CD4-positive, alpha-beta memory T cell (primary cell): ENCODE measurements around the gene KRTAP10-5. TPM values are rescaled to one million over a fixed set of nuclear protein-coding genes. Genes with fewer than 3 reads are reported as not detected.
A peak's percentile ranks its signal among the peaks of the same experiment; 100 is the strongest.

Experiments used
- CTCF ChIA-PET: fragments of 350-600 bp; sonication (Branson Sonifier 250); formaldehyde crosslinking; loops from one replicate; lab custom pipeline; 2021; ENCODE audit warnings: inconsistent platforms; ENCODE audit not compliant: partially characterized antibody; lab: Charles Lee
- POLR2A ChIA-PET: fragments of 350-600 bp; sonication (Branson Sonifier 250); formaldehyde crosslinking; loops from one replicate; lab custom pipeline; 2021; ENCODE audit not compliant: partially characterized antibody; lab: Charles Lee
- DNase-seq, 5 donors: peaks; one replicate each; pipeline versions ENCODE4 v3.0.0 to v3.0.0-alpha.2; 2020 to 2022; ENCODE audit warnings: mixed read lengths in 1 of 5
- H3K27ac ChIP-seq: one replicate; pipeline ENCODE4 v1.7.0; 2013; ENCODE audit warnings: low read depth, low read length
- H3K27me3 ChIP-seq: 2 replicates; pipeline ENCODE4 v1.7.0; 2013; ENCODE audit warnings: mild to moderate bottlenecking, low read length, moderate library complexity; ENCODE audit not compliant: insufficient read depth
- H3K36me3 ChIP-seq: 2 replicates; pipeline ENCODE4 v1.7.0; 2013; ENCODE audit warnings: mild to moderate bottlenecking, low read length, moderate library complexity; ENCODE audit not compliant: insufficient read depth
- H3K4me1 ChIP-seq: 2 replicates; pipeline ENCODE4 v1.7.0; 2013; ENCODE audit warnings: mild to moderate bottlenecking, low read length, moderate library complexity; ENCODE audit not compliant: insufficient read depth
- H3K4me3 ChIP-seq, 2 donors: one replicate each; pipeline ENCODE4 v1.7.0; 2013; ENCODE audit warnings: low read length in 2 of 2, mild to moderate bottlenecking in 1 of 2
- H3K9me3 ChIP-seq, 2 donors: one replicate each; pipeline ENCODE4 v1.7.0; 2013; ENCODE audit warnings: low read length in 2 of 2, control low read depth in 1 of 2; ENCODE audit not compliant: control insufficient read depth in 1 of 2
- H3K27ac Mint-ChIP-seq, 7 donors: one replicate each; pipeline ENCODE4 v1.8.0; 2020 to 2021; ENCODE audit warnings: mixed read lengths in 7 of 7, mild to moderate bottlenecking in 6 of 7, inconsistent platforms in 3 of 7, moderate library complexity in 3 of 7
- H3K27me3 Mint-ChIP-seq, 2 donors: one replicate each; pipeline ENCODE4 v1.8.0; 2020 to 2021; ENCODE audit warnings: mixed read lengths in 2 of 2
- H3K36me3 Mint-ChIP-seq, 2 donors: one replicate each; pipeline ENCODE4 v1.8.0; 2020 to 2021; ENCODE audit warnings: mixed read lengths in 2 of 2, inconsistent platforms in 1 of 2, mild to moderate bottlenecking in 1 of 2
- H3K4me1 Mint-ChIP-seq, 4 donors: one replicate each; pipeline ENCODE4 v1.8.0; 2020 to 2021; ENCODE audit warnings: mixed read lengths in 4 of 4, mild to moderate bottlenecking in 1 of 4
- H3K4me3 Mint-ChIP-seq, 8 donors: one replicate each; pipeline ENCODE4 v1.8.0; 2020 to 2021; ENCODE audit warnings: mixed read lengths in 8 of 8, mild to moderate bottlenecking in 7 of 8, moderate library complexity in 6 of 8, inconsistent platforms in 3 of 8
- H3K9me3 Mint-ChIP-seq, 8 donors: one replicate each; pipeline ENCODE4 v1.8.0; 2020 to 2021; ENCODE audit warnings: mixed read lengths in 8 of 8, mild to moderate bottlenecking in 5 of 8, inconsistent platforms in 3 of 8, moderate library complexity in 1 of 8
- intact Hi-C: fragments of 100-400 bp; cut with micrococcal nuclease; formaldehyde crosslinking; loops from one replicate; pipeline ENCODE4 v1.15.1; 2023
- polyA plus RNA-seq, 2 donors: library from polyadenylated mRNA; unstranded; fragments of 300-500 nt; fragmentation: Illumina TruSeq; gene quantifications; one replicate each; pipeline ENCODE4 v1.2.3, GENCODE V29; 2021
- total RNA-seq, 2 experiments: library from RNA; stranded (reverse); gene quantifications; one replicate each; pipeline ENCODE4 v1.2.3, GENCODE V29; 2021

KRTAP10-5 gene
- total and polyA plus RNA-seq, 4 experiments from 2014 or later: not detected

GRCh38 chr21:44540741-44541288, 39.6 kb downstream of the KRTAP10-5 start:
- peak overlapping the region in 1 of 7 donors; percentile 35 for H3K27ac Mint-ChIP-seq
- intact Hi-C loops: loop anchor here (10.0 kb wide), 1 partner anchor 74 kb away; the partner anchor contains the start of gene KRTAP10-8
- H3K36me3 Mint-ChIP-seq: peaks cover 0 to 8% of the 10 kb centered on the region in 2 donors
- ChIA-PET POLR2A (interaction anchor here (0.9 kb wide), 1 partner anchor 117 kb away, joined by 7 read pairs; the partner anchor contains the start of gene KRTAP12-3), CTCF (interaction anchor here (1.6 kb wide), 1 partner anchor 202 kb away, joined by 4 read pairs; no protein-coding TSS in a partner anchor)
- Histone ChIP-seq H3K27ac (no peak overlapping the region), H3K27me3 (no peaks in the 10 kb centered on the region), H3K4me3 (no peak overlapping the region), H3K36me3 (no peaks in the 10 kb centered on the region), H3K4me1 (no peaks in the 10 kb centered on the region), H3K9me3 (no peaks in the 10 kb centered on the region)
- H3K9me3 Mint-ChIP-seq: peaks cover 0 to 14% (median 6%) of the 10 kb centered on the region in 8 donors
- H3K4me1 Mint-ChIP-seq: peaks cover 0 to 3% (median under 1%) of the 10 kb centered on the region in 4 donors
- DNase-seq: no peak
- H3K4me3 Mint-ChIP-seq: no peak overlapping the region
- H3K27me3 Mint-ChIP-seq: peaks cover 5 to 9% of the 10 kb centered on the region in 2 donors

DNA sequence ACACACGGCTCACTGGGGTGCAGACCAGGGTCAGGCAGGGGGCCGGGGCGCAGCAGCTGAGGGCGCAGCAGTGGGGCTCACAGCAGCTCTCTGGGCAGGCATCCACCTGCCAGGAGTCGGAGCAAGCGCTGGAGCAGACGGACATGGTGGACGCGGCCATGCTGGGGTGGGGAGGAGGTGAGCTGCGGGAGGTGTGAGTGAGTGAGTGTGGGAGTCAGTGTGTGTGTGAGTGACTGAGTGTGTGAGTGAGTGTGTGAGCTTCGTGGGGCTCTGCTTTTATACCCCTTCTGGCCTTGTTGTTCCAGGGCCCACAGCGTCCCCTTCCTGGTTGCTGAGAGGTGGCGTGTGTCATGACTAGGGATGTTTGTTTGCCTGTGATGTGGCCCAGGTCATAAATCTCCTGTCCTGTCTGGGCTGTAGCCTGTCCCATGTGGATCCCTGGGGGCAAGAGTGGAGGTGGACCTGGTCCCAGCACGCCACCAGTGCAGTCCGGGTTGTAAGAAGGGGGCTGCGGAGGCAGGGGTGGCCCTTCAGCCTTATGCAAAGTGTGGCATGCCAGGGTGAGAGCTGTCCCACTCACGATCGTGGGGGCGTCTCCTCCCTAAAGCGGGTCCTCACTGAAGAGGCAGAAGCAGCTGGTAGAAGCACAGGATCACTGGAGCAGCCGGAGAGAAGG, 40.3 kb downstream of the KRTAP10-5 start, which contains the start of gene KRTAP10-1:
Gene KRTAP10-1 (minus strand): TSS at position 205 of the 676 bp plus-strand sequence. CDS start 45 bp downstream, at position 160.
- Mint-ChIP-seq H3K4me1 (peaks cover 0 to 1% (median under 1%) of the 10 kb centered on the region in 4 donors), H3K36me3 (peaks cover 0 to 3% of the 10 kb centered on the region in 2 donors), H3K27me3 (peaks cover 5 to 9% of the 10 kb centered on the region in 2 donors), H3K9me3 (peaks cover 0 to 8% (median 0%) of the 10 kb centered on the region in 8 donors), H3K27ac (peak within 1 kb of the TSS in 3 of 7 donors; percentile 35 to 84 (median 42)), H3K4me3 (no peak within 1 kb of the TSS)
- intact Hi-C loops: loop anchor here (10.0 kb wide), 1 partner anchor 75 kb away; the partner anchor contains the start of gene KRTAP10-8
- Histone ChIP-seq H3K4me3 (no peak within 1 kb of the TSS), H3K9me3 (no peaks in the 10 kb centered on the region), H3K4me1 (no peaks in the 10 kb centered on the region), H3K27ac (no peak within 1 kb of the TSS), H3K27me3 (no peaks in the 10 kb centered on the region), H3K36me3 (no peaks in the 10 kb centered on the region)
- no peak for DNase-seq
- ChIA-PET CTCF (interaction anchor here (1.0 to 1.6 kb wide), 2 partner anchors 29 to 202 kb away, joined by 3 to 4 read pairs; no protein-coding TSS in a partner anchor), POLR2A (interaction anchor here (1.2 kb wide), 1 partner anchor 171 kb away, joined by 4 read pairs; the partner anchor contains the start of gene TSPEAR)

DNA sequence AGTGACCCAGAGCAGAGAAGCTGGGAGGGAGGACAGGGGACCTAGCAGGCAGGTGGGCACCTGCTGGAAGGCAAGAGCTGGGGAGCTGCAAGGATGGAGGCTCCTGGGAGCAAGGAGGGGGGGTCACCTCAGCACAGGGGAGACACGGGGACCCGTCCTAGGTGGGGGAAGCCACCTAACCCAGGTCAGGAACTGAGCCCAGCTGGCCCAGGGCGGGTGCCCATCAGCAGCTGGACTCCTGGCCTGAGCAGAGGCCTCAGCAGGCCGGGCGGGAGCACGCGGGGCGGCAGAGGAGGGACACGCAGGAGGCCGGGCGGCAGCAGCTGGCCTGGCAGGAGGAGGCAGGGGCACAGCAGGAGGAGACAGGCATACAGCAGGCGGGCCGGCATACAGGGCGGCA, 41.4 kb downstream of the KRTAP10-5 start:
- CTCF ChIA-PET: interaction anchor here (1.0 kb wide), 1 partner anchor 28 kb away, joined by 3 read pairs; no protein-coding TSS in a partner anchor
- intact Hi-C loops: no loop called here
- no peaks in the 10 kb centered on the region for H3K36me3 ChIP-seq
- H3K27me3 Mint-ChIP-seq: peaks cover 5 to 9% of the 10 kb centered on the region in 2 donors
- no peaks in the 10 kb centered on the region for H3K9me3 ChIP-seq
- POLR2A ChIA-PET: interaction anchor here (1.2 kb wide), 1 partner anchor 172 kb away, joined by 4 read pairs; the partner anchor contains the start of gene TSPEAR
- no peaks in the 10 kb centered on the region for H3K4me1 ChIP-seq
- H3K27me3 ChIP-seq: no peaks in the 10 kb centered on the region
- no peak overlapping the region for H3K27ac Mint-ChIP-seq
- H3K27ac ChIP-seq: no peak overlapping the region
- peaks cover 0 to 2% (median 0%) of the 10 kb centered on the region in 8 donors for H3K9me3 Mint-ChIP-seq
- no peak overlapping the region for H3K4me3 ChIP-seq
- no peak overlapping the region for H3K4me3 Mint-ChIP-seq
- peaks cover 0 to 3% of the 10 kb centered on the region in 2 donors for H3K36me3 Mint-ChIP-seq
- H3K4me1 Mint-ChIP-seq: peaks cover 0 to 1% (median under 1%) of the 10 kb centered on the region in 4 donors
- no peak for DNase-seq

DNA sequence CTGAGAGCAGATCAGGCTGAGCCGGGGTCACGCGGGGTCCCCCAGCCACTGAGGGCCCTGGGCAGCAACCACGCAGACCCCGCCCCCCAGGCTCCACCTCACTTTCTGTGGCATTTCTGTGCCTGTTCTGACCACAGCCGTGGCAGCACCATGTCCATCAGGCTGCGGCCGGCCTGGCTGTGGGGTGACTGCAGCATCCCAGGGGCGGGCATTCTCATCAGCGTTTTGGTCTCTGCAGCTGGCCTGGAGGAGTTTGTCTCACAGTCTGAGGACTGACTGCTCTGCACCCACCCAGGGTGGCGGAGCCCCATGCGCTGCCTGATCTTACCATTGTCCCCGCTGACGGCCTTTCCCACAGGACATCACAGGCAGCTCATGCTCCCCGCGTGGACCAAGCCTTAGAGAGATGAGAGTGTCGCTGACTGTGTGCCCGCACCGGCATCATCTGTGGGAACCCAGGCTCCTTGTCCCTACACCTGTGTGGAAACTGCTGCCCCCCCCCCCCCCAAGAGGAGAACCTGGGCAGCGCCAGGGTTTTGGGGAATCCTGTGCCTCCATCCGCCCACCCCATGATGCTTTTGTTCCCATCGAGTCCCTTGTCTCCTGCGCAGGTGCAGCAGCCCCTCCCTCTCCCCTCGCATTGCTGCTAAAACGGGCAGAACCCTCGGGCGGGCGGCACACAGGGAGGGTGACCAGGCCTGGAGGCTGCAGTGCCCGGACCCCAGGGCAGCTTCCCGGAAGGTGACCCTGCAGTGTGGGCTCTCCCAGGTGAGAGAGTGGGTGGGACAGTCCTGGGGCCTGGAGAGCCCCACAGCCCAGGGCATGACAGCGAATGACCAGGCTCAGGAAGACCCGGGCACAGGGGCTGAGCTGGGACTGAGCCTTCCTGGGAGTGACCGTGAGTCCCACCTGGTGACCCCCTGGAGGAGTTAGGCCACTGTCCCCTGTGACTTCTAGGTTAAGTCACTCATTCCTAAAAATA, 42.2 kb downstream of the KRTAP10-5 start:
- no peaks in the 10 kb centered on the region for H3K4me1 ChIP-seq
- H3K36me3 ChIP-seq: no peaks in the 10 kb centered on the region
- no peaks in the 10 kb centered on the region for H3K9me3 ChIP-seq
- Mint-ChIP-seq H3K4me1 (peaks cover 0 to 1% (median under 1%) of the 10 kb centered on the region in 4 donors), H3K27ac (no peak overlapping the region), H3K4me3 (no peak overlapping the region), H3K9me3 (peaks cover 0 to 2% (median 0%) of the 10 kb centered on the region in 8 donors), H3K27me3 (peaks cover 5 to 9% of the 10 kb centered on the region in 2 donors), H3K36me3 (peaks cover 0 to 3% of the 10 kb centered on the region in 2 donors)
- no peak overlapping the region for H3K4me3 ChIP-seq
- POLR2A ChIA-PET: no interaction called here
- no peak overlapping the region for H3K27ac ChIP-seq
- no peaks in the 10 kb centered on the region for H3K27me3 ChIP-seq
- intact Hi-C loops: no loop called here
- CTCF ChIA-PET: no interaction called here
- no peak for DNase-seq

GRCh38 chr21:44535963-44536362, 44.4 kb downstream of the KRTAP10-5 start:
- Histone ChIP-seq H3K9me3 (no peaks in the 10 kb centered on the region), H3K4me3 (no peak overlapping the region), H3K27ac (no peak overlapping the region), H3K27me3 (no peaks in the 10 kb centered on the region), H3K36me3 (no peaks in the 10 kb centered on the region), H3K4me1 (no peaks in the 10 kb centered on the region)
- intact Hi-C loops: no loop called here
- H3K4me3 Mint-ChIP-seq: no peak overlapping the region
- peaks cover 0 to 3% of the 10 kb centered on the region in 2 donors for H3K36me3 Mint-ChIP-seq
- peaks cover 5 to 9% of the 10 kb centered on the region in 2 donors for H3K27me3 Mint-ChIP-seq
- CTCF ChIA-PET: interaction anchor here (1.1 to 2.3 kb wide), 2 partner anchors 12 to 83 kb away, joined by 3 to 7 read pairs; no protein-coding TSS in a partner anchor
- POLR2A ChIA-PET: no interaction called here
- no peak overlapping the region for H3K27ac Mint-ChIP-seq
- H3K9me3 Mint-ChIP-seq: peaks cover 0 to 2% (median 0%) of the 10 kb centered on the region in 8 donors
- no peak for DNase-seq
- H3K4me1 Mint-ChIP-seq: peaks cover 0 to 1% (median under 1%) of the 10 kb centered on the region in 4 donors

- peaks cover 0 to 3% of the 10 kb centered on the region in 2 donors for H3K36me3 Mint-ChIP-seq
- CTCF ChIA-PET: no interaction called here
- Histone ChIP-seq H3K27me3 (no peaks in the 10 kb centered on the region), H3K4me3 (no peak overlapping the region), H3K4me1 (no peaks in the 10 kb centered on the region), H3K9me3 (no peaks in the 10 kb centered on the region), H3K36me3 (no peaks in the 10 kb centered on the region), H3K27ac (no peak overlapping the region)
- no peak overlapping the region for H3K27ac Mint-ChIP-seq
- intact Hi-C loops: no loop called here
- peaks cover 5 to 7% of the 10 kb centered on the region in 2 donors for H3K27me3 Mint-ChIP-seq
- DNase-seq: no peak
- no peak overlapping the region for H3K4me3 Mint-ChIP-seq
- POLR2A ChIA-PET: no interaction called here
- peaks cover 0 to 5% (median under 1%) of the 10 kb centered on the region in 4 donors for H3K4me1 Mint-ChIP-seq
- H3K9me3 Mint-ChIP-seq: peaks cover 0 to 2% (median 0%) of the 10 kb centered on the region in 8 donors
Measured at GRCh38 chr21:44534688-44535087, 45.7 kb downstream of the KRTAP10-5 start.
